ENCODE measurements around the gene VPS13A.
"Not testable (repeated sequence)": the region's sequence is repeated elsewhere in the genome, so short reads cannot be mapped to it uniquely, and the experiment has no call there.

VPS13A gene

GRCh38 chr9:77224746-77225312 lies 47.5 kb downstream of the VPS13A start:
- H3K4me3 ChIP-seq (ENCODE audit: low read depth in 1 of 5, low read length in 5 of 5), result no peak overlapping the region
- no peaks in the 10 kb centered on the region for H3K9me3 ChIP-seq (ENCODE audit: control insufficient read depth in 5 of 5, low read length in 5 of 5)
- no peak overlapping the region for H3K27ac ChIP-seq (ENCODE audit: low read depth, low read length)
- H3K9ac ChIP-seq (ENCODE audit: low read length in 5 of 5), result no peak overlapping the region
- no peaks in the 10 kb centered on the region for H3K27me3 ChIP-seq (ENCODE audit: control insufficient read depth in 5 of 5, insufficient read depth in 4 of 5, low read length in 5 of 5)
- H3K4me1 ChIP-seq (ENCODE audit: control insufficient read depth in 5 of 5, insufficient read depth in 5 of 5, low read length in 5 of 5), result no peaks in the 10 kb centered on the region
- peaks cover 16 to 43% (median 32%) of the 10 kb centered on the region in 5 donors for H3K36me3 ChIP-seq (ENCODE audit: control insufficient read depth in 5 of 5, insufficient read depth in 5 of 5, low read length in 5 of 5)

DNA sequence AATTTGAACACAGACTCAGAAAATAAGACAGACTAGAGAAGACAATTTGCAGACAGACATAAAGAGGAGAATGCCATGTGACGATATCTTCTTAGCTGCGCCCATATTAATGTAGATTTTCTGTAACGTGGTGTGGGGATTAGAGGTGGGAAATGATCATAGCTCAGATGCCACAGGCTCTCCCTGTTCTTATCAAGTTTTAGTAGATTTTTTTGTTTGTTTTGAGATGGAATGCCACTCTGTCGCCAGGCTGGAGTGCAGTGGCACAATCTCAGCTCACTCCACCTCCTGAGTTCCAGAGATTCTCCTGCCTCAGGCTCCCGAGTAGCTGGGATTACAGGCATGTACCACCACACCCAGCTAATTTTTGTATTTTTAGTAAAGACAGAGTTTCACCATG lies 59.4 kb downstream of the VPS13A start:
- H3K27ac ChIP-seq (ENCODE audit: low read depth, low read length), result no peak overlapping the region
- no peak overlapping the region for H3K4me3 ChIP-seq (ENCODE audit: low read depth in 1 of 5, low read length in 5 of 5)
- H3K36me3 ChIP-seq (ENCODE audit: control insufficient read depth in 5 of 5, insufficient read depth in 5 of 5, low read length in 5 of 5), result peaks cover 0 to 3% (median 2%) of the 10 kb centered on the region in 5 donors
- H3K9ac ChIP-seq (ENCODE audit: low read length in 5 of 5), result no peak overlapping the region
- H3K27me3 ChIP-seq (ENCODE audit: control insufficient read depth in 5 of 5, insufficient read depth in 4 of 5, low read length in 5 of 5), result no peaks in the 10 kb centered on the region
- H3K4me1 ChIP-seq (ENCODE audit: control insufficient read depth in 5 of 5, insufficient read depth in 5 of 5, low read length in 5 of 5), result no peaks in the 10 kb centered on the region
- H3K9me3 ChIP-seq (ENCODE audit: control insufficient read depth in 5 of 5, low read length in 5 of 5), result no peaks in the 10 kb centered on the region

DNA sequence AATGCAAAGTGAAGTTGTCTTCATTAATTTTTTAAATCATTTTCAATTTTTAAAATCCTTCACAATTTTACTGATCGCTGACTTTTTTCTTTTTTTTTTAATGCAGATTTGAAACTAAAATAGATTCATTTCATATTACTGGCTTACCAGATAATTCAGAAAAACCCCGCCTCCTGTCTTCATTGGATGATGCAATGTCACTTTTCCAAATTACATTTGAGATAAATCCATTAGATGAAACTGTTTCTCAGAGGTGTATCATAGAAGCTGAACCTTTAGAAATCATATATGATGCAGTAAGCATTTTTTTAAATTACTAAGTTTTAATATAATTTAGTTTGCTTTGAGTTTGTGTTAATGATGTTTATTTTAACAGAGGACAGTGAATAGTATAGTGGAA lies 60.6 kb downstream of the VPS13A start:
- Histone ChIP-seq H3K27ac (ENCODE audit: low read depth, low read length) (no peak overlapping the region), H3K27me3 (ENCODE audit: control insufficient read depth in 5 of 5, insufficient read depth in 4 of 5, low read length in 5 of 5) (no peaks in the 10 kb centered on the region), H3K9ac (ENCODE audit: low read length in 5 of 5) (no peak overlapping the region), H3K4me3 (ENCODE audit: low read depth in 1 of 5, low read length in 5 of 5) (no peak overlapping the region), H3K4me1 (ENCODE audit: control insufficient read depth in 5 of 5, insufficient read depth in 5 of 5, low read length in 5 of 5) (no peaks in the 10 kb centered on the region), H3K9me3 (ENCODE audit: control insufficient read depth in 5 of 5, low read length in 5 of 5) (no peaks in the 10 kb centered on the region), H3K36me3 (ENCODE audit: control insufficient read depth in 5 of 5, insufficient read depth in 5 of 5, low read length in 5 of 5) (peaks cover 0 to 6% (median 3%) of the 10 kb centered on the region in 5 donors)

- Histone ChIP-seq H3K36me3 (ENCODE audit: control insufficient read depth in 5 of 5, insufficient read depth in 5 of 5, low read length in 5 of 5) (peaks cover 0 to 12% (median 9%) of the 10 kb centered on the region in 5 donors), H3K4me1 (ENCODE audit: control insufficient read depth in 5 of 5, insufficient read depth in 5 of 5, low read length in 5 of 5) (no peaks in the 10 kb centered on the region), H3K4me3 (ENCODE audit: low read depth in 1 of 5, low read length in 5 of 5) (no peak overlapping the region), H3K27me3 (ENCODE audit: control insufficient read depth in 5 of 5, insufficient read depth in 4 of 5, low read length in 5 of 5) (no peaks in the 10 kb centered on the region), H3K27ac (ENCODE audit: low read depth, low read length) (no peak overlapping the region), H3K9me3 (ENCODE audit: control insufficient read depth in 5 of 5, low read length in 5 of 5) (no peaks in the 10 kb centered on the region), H3K9ac (ENCODE audit: low read length in 5 of 5) (no peak overlapping the region)
Measured at GRCh38 chr9:77251050-77251449, 73.7 kb downstream of the VPS13A start.

GRCh38 chr9:77257275-77257674 lies 79.9 kb downstream of the VPS13A start:
- Histone ChIP-seq H3K27ac (ENCODE audit: low read depth, low read length) (no peak overlapping the region), H3K4me3 (ENCODE audit: low read depth in 1 of 5, low read length in 5 of 5) (no peak overlapping the region), H3K4me1 (ENCODE audit: control insufficient read depth in 5 of 5, insufficient read depth in 5 of 5, low read length in 5 of 5) (no peaks in the 10 kb centered on the region), H3K27me3 (ENCODE audit: control insufficient read depth in 5 of 5, insufficient read depth in 4 of 5, low read length in 5 of 5) (no peaks in the 10 kb centered on the region), H3K9ac (ENCODE audit: low read length in 5 of 5) (no peak overlapping the region), H3K36me3 (ENCODE audit: control insufficient read depth in 5 of 5, insufficient read depth in 5 of 5, low read length in 5 of 5) (peaks cover 0 to 18% (median 7%) of the 10 kb centered on the region in 5 donors), H3K9me3 (ENCODE audit: control insufficient read depth in 5 of 5, low read length in 5 of 5) (no peaks in the 10 kb centered on the region)

DNA sequence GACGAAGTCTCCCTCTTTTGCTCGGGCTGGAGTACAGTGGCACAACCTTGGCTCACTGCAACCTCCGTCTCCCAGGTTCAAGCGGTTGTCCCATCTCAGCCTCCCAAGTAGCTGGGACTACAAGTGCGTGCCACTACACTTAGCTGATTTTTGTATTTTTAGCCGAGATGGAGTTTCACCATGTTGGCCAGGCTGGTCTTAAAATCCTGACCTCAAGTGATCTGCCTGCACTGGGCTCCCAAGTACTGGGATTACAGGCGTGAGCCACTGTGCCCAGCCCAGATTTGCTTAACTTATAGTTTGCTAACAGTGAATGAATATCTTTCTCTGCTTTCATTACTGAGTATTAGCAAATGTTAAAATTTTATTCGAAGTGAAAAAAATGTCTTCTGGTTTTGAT lies 84.3 kb downstream of the VPS13A start:
- H3K9ac ChIP-seq (ENCODE audit: low read length in 5 of 5), result no peak overlapping the region
- H3K36me3 ChIP-seq (ENCODE audit: control insufficient read depth in 5 of 5, insufficient read depth in 5 of 5, low read length in 5 of 5), result peaks cover 0 to 5% (median 3%) of the 10 kb centered on the region in 5 donors
- no peaks in the 10 kb centered on the region for H3K4me1 ChIP-seq (ENCODE audit: control insufficient read depth in 5 of 5, insufficient read depth in 5 of 5, low read length in 5 of 5)
- peaks cover 0 to 2% (median 0%) of the 10 kb centered on the region in 5 donors for H3K9me3 ChIP-seq (ENCODE audit: control insufficient read depth in 5 of 5, low read length in 5 of 5)
- H3K4me3 ChIP-seq (ENCODE audit: low read depth in 1 of 5, low read length in 5 of 5), result no peak overlapping the region
- H3K27me3 ChIP-seq (ENCODE audit: control insufficient read depth in 5 of 5, insufficient read depth in 4 of 5, low read length in 5 of 5), result no peaks in the 10 kb centered on the region
- H3K27ac ChIP-seq (ENCODE audit: low read depth, low read length), result no peak overlapping the region

- H3K9me3 ChIP-seq (ENCODE audit: control insufficient read depth in 5 of 5, low read length in 5 of 5); H3K9ac ChIP-seq (ENCODE audit: low read length in 5 of 5); H3K27me3 ChIP-seq (ENCODE audit: control insufficient read depth in 5 of 5, insufficient read depth in 4 of 5, low read length in 5 of 5); H3K4me1 ChIP-seq (ENCODE audit: control insufficient read depth in 5 of 5, insufficient read depth in 5 of 5, low read length in 5 of 5); H3K4me3 ChIP-seq (ENCODE audit: low read depth in 1 of 5, low read length in 5 of 5); H3K27ac ChIP-seq (ENCODE audit: low read depth, low read length); H3K36me3 ChIP-seq (ENCODE audit: control insufficient read depth in 5 of 5, insufficient read depth in 5 of 5, low read length in 5 of 5): not testable (repeated sequence)
Measured at GRCh38 chr9:77267762-77268161, 90.4 kb downstream of the VPS13A start.

DNA sequence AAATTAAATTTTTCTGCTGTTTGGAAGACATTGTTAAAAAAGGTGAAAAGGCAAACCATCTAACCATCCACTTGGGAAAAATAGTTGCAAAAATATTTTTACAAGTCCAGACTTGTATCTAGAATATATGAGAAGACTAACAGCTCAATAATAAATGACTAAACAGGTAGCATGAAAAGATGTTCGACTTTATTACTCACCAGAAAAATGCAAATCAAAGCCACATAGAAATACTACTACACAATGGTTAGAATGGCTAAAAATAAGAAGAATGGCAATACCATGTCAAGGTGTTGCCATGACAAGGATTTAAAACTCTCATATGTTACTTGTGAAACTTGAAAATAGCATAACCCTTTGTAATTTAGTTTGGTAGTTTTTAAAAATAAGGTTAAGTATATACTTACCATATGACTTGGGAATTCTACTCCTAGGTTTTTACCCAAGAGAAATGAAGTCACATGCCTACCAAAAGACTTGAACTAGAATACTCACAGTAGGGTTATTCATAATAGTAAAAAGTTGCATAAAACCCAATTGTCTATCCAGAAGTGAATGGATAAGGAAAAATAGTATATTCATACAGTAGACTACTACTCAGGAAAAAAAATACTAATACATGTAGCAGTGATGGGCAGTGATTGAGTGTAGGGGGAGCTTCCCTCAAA lies 93.8 kb downstream of the VPS13A start:
- Histone ChIP-seq H3K4me3 (ENCODE audit: low read depth in 1 of 5, low read length in 5 of 5) (no peak overlapping the region), H3K27me3 (ENCODE audit: control insufficient read depth in 5 of 5, insufficient read depth in 4 of 5, low read length in 5 of 5) (no peaks in the 10 kb centered on the region)

GRCh38 chr9:77276799-77277198 lies 99.5 kb downstream of the VPS13A start:
- Histone ChIP-seq H3K36me3 (ENCODE audit: control insufficient read depth in 5 of 5, insufficient read depth in 5 of 5, low read length in 5 of 5) (peaks cover 2 to 23% (median 5%) of the 10 kb centered on the region in 5 donors), H3K27me3 (ENCODE audit: control insufficient read depth in 5 of 5, insufficient read depth in 4 of 5, low read length in 5 of 5) (no peaks in the 10 kb centered on the region), H3K9me3 (ENCODE audit: control insufficient read depth in 5 of 5, low read length in 5 of 5) (no peaks in the 10 kb centered on the region), H3K27ac (ENCODE audit: low read depth, low read length) (no peak overlapping the region), H3K9ac (ENCODE audit: low read length in 5 of 5) (no peak overlapping the region), H3K4me3 (ENCODE audit: low read depth in 1 of 5, low read length in 5 of 5) (no peak overlapping the region), H3K4me1 (ENCODE audit: control insufficient read depth in 5 of 5, insufficient read depth in 5 of 5, low read length in 5 of 5) (peaks cover 0 to 4% (median 0%) of the 10 kb centered on the region in 5 donors)

More for the DNA sequence above, 93.8 kb downstream of the VPS13A start:
- Histone ChIP-seq H3K4me1 (ENCODE audit: control insufficient read depth in 5 of 5, insufficient read depth in 5 of 5, low read length in 5 of 5) (no peaks in the 10 kb centered on the region), H3K9ac (ENCODE audit: low read length in 5 of 5) (no peak overlapping the region), H3K36me3 (ENCODE audit: control insufficient read depth in 5 of 5, insufficient read depth in 5 of 5, low read length in 5 of 5) (peaks cover 0 to 14% (median 6%) of the 10 kb centered on the region in 5 donors), H3K9me3 (ENCODE audit: control insufficient read depth in 5 of 5, low read length in 5 of 5) (no peaks in the 10 kb centered on the region), H3K27ac (ENCODE audit: low read depth, low read length) (no peak overlapping the region)

- Histone ChIP-seq H3K27me3 (ENCODE audit: control insufficient read depth in 5 of 5, insufficient read depth in 4 of 5, low read length in 5 of 5) (no peaks in the 10 kb centered on the region), H3K9ac (ENCODE audit: low read length in 5 of 5) (no peak overlapping the region), H3K27ac (ENCODE audit: low read depth, low read length) (no peak overlapping the region), H3K9me3 (ENCODE audit: control insufficient read depth in 5 of 5, low read length in 5 of 5) (no peaks in the 10 kb centered on the region), H3K4me1 (ENCODE audit: control insufficient read depth in 5 of 5, insufficient read depth in 5 of 5, low read length in 5 of 5) (peaks cover 0 to 4% (median 0%) of the 10 kb centered on the region in 5 donors), H3K4me3 (ENCODE audit: low read depth in 1 of 5, low read length in 5 of 5) (no peak overlapping the region), H3K36me3 (ENCODE audit: control insufficient read depth in 5 of 5, insufficient read depth in 5 of 5, low read length in 5 of 5) (peaks cover 3 to 23% (median 5%) of the 10 kb centered on the region in 5 donors)
Measured at GRCh38 chr9:77277719-77278118, 100.4 kb downstream of the VPS13A start.
